ENCODE results near the gene HYLS1.

GRCh38 chr11:125947419-125948277 lies 60.2 kb downstream of the HYLS1 start:
- TF ChIP-seq CTCF (IDR thresholded peaks at IDR 0.05) = no peak
- TF ChIP-seq POLR2A (IDR thresholded peaks at IDR 0.05) = no peak

Data from adrenal gland (tissue), 5 donors.